KOPT-K1 (cell line): ENCODE results near the gene RBM4.

ENCODE experiments used
- H3K27ac ChIP-seq: fragments of 200-600 bp; sonication (generic); 2 replicates; pipeline ENCODE4 v1.5.1; 2016; ENCODE audit warnings: antibody characterized with exemption, mild to moderate bottlenecking, low read depth, low read length; ENCODE audit not compliant: poor library complexity, severe bottlenecking
- H3K36me3 ChIP-seq: fragments of 200-600 bp; sonication (generic); 2 replicates; pipeline ENCODE4 v1.5.1; 2017; ENCODE audit warnings: antibody characterized with exemption, mild to moderate bottlenecking, low read length, moderate library complexity; ENCODE audit not compliant: insufficient read depth
- H3K9me3 ChIP-seq: fragments of 200-600 bp; sonication (generic); 2 replicates; pipeline ENCODE4 v1.5.1; 2017; ENCODE audit warnings: antibody characterized with exemption, low read length, mild to moderate bottlenecking; ENCODE audit not compliant: insufficient read depth, poor library complexity, severe bottlenecking

Gene RBM4

GRCh38 chr11:66607126-66607834 is 31.2 kb upstream of the RBM4 start:
- no peaks in the 10 kb centered on the region for H3K9me3 ChIP-seq
- peaks cover 34% of the 10 kb centered on the region for H3K36me3 ChIP-seq
- H3K27ac ChIP-seq: no peak overlapping the region

- Histone ChIP-seq H3K36me3 (peaks cover 16% of the 10 kb centered on the region; the same call in 1 of the 2 replicates), H3K9me3 (no peaks in the 10 kb centered on the region), H3K27ac (peak overlapping the region; percentile 73)
Measured at GRCh38 chr11:66609721-66610617, 28.5 kb upstream of the RBM4 start.

- Histone ChIP-seq H3K27ac (no peak overlapping the region), H3K9me3 (no peaks in the 10 kb centered on the region)
Measured at GRCh38 chr11:66612458-66612857, 26.0 kb upstream of the RBM4 start.

GRCh38 chr11:66614073-66614472 is 24.4 kb upstream of the RBM4 start:
- no peaks in the 10 kb centered on the region for H3K9me3 ChIP-seq
- H3K36me3 ChIP-seq: peaks cover 21% of the 10 kb centered on the region
- H3K27ac ChIP-seq: no peak overlapping the region

More at GRCh38 chr11:66612458-66612857, 26.0 kb upstream of the RBM4 start:
- H3K36me3 ChIP-seq: peaks cover 5% of the 10 kb centered on the region

GRCh38 chr11:66616379-66617154 is 21.9 kb upstream of the RBM4 start, which contains the start of gene RBM14:
Gene RBM14 (plus strand): TSS chr11:66616630. CDS start chr11:66616721, 91 bp downstream.
- no peaks in the 10 kb centered on the region for H3K9me3 ChIP-seq
- H3K36me3 ChIP-seq: peaks cover 46% of the 10 kb centered on the region
- peak within 1 kb of the TSS; percentile 94 for H3K27ac ChIP-seq

GRCh38 chr11:66617155-66617834 is 21.2 kb upstream of the RBM4 start:
- Histone ChIP-seq H3K27ac (peak overlapping the region; percentile 94), H3K9me3 (no peaks in the 10 kb centered on the region), H3K36me3 (peaks cover 53% of the 10 kb centered on the region)

- H3K27ac ChIP-seq: peak overlapping the region; percentile 94
- H3K9me3 ChIP-seq: no peaks in the 10 kb centered on the region
- peaks cover 71% of the 10 kb centered on the region for H3K36me3 ChIP-seq
Measured at GRCh38 chr11:66619080-66619554, 19.4 kb upstream of the RBM4 start.

- Histone ChIP-seq H3K9me3 (no peaks in the 10 kb centered on the region), H3K36me3 (peaks cover 100% of the 10 kb centered on the region), H3K27ac (no peak overlapping the region)
Measured at GRCh38 chr11:66624450-66624849, 14.1 kb upstream of the RBM4 start.

- no peak overlapping the region for H3K27ac ChIP-seq
- H3K36me3 ChIP-seq: peaks cover 100% of the 10 kb centered on the region
- no peaks in the 10 kb centered on the region for H3K9me3 ChIP-seq
Measured at GRCh38 chr11:66625041-66625751, 13.3 kb upstream of the RBM4 start.

- H3K27ac ChIP-seq: no peak overlapping the region
- H3K9me3 ChIP-seq: no peaks in the 10 kb centered on the region
- peaks cover 100% of the 10 kb centered on the region for H3K36me3 ChIP-seq
Measured at GRCh38 chr11:66625752-66626149, 12.8 kb upstream of the RBM4 start.

- no peaks in the 10 kb centered on the region for H3K9me3 ChIP-seq
- peaks cover 100% of the 10 kb centered on the region for H3K36me3 ChIP-seq
- H3K27ac ChIP-seq: no peak overlapping the region
Measured at GRCh38 chr11:66626382-66626781, 12.1 kb upstream of the RBM4 start.

GRCh38 chr11:66626926-66627325 is 11.6 kb upstream of the RBM4 start:
- no peak overlapping the region for H3K27ac ChIP-seq
- no peaks in the 10 kb centered on the region for H3K9me3 ChIP-seq
- peaks cover 100% of the 10 kb centered on the region for H3K36me3 ChIP-seq

GRCh38 chr11:66628061-66628603 is 10.4 kb upstream of the RBM4 start:
- Histone ChIP-seq H3K9me3 (no peaks in the 10 kb centered on the region), H3K27ac (no peak overlapping the region), H3K36me3 (peaks cover 100% of the 10 kb centered on the region)
